GM23338 (cell line): ENCODE results near the gene GPC5. TPM values are rescaled to one million over a fixed set of nuclear protein-coding genes. Genes with fewer than 3 reads are reported as not detected.

Source experiments
- ATAC-seq: fragments of 200-7000 bp; cut with Tn5 transposase; 3 replicates; pipeline ENCODE4 v1.9.1; 2020
- DNase-seq: peaks from one replicate; pipeline ENCODE4 v3.0.0-alpha.2; 2015; ENCODE audit warnings: low spot score
- H2AFZ ChIP-seq: fragments of 200-600 bp; sonication (generic); 2 replicates; pipeline ENCODE4 v1.8.0; 2016; ENCODE audit warnings: antibody characterized with exemption, mild to moderate bottlenecking, moderate library complexity
- H3F3A ChIP-seq: fragments of 200-600 bp; sonication (generic); replicated peaks from 2 replicates; pipeline ENCODE4 v1.8.0; 2017; ENCODE audit warnings: antibody characterized with exemption, mixed run types, low read depth
- H3K27ac ChIP-seq: fragments of 200-600 bp; sonication (generic); 2 replicates; pipeline ENCODE4 v1.6.1; 2016; ENCODE audit warnings: low read depth
- H3K27me3 ChIP-seq: fragments of 200-600 bp; sonication (generic); 2 replicates; pipeline ENCODE4 v1.8.0; 2016; ENCODE audit warnings: mild to moderate bottlenecking, mixed run types, moderate library complexity; ENCODE audit not compliant: insufficient read depth
- H3K36me3 ChIP-seq: fragments of 200-600 bp; sonication (generic); 2 replicates; pipeline ENCODE4 v1.8.0; 2016; ENCODE audit warnings: mild to moderate bottlenecking; ENCODE audit not compliant: insufficient read depth
- H3K4me1 ChIP-seq: fragments of 200-600 bp; sonication (generic); 2 replicates; pipeline ENCODE4 v1.8.0; 2016; ENCODE audit warnings: mild to moderate bottlenecking, moderate library complexity; ENCODE audit not compliant: insufficient read depth
- H3K4me2 ChIP-seq: fragments of 200-600 bp; sonication (generic); 2 replicates; pipeline ENCODE4 v1.7.1; 2017; ENCODE audit warnings: mixed run types
- H3K4me3 ChIP-seq: fragments of 200-600 bp; sonication (generic); 2 replicates; pipeline ENCODE4 v1.6.1; 2016; ENCODE audit warnings: mixed run types
- H3K79me2 ChIP-seq: fragments of 200-600 bp; sonication (generic); replicated peaks from 2 replicates; pipeline ENCODE4 v1.8.0; 2017; ENCODE audit warnings: mild to moderate bottlenecking; ENCODE audit not compliant: insufficient read depth
- H3K9me2 ChIP-seq: fragments of 200-600 bp; sonication (generic); 2 replicates; pipeline ENCODE4 v1.8.0; 2017; ENCODE audit not compliant: insufficient read depth
- H4K20me1 ChIP-seq: fragments of 200-600 bp; sonication (generic); replicated peaks from 2 replicates; pipeline ENCODE4 v1.8.0; 2017; ENCODE audit warnings: mild to moderate bottlenecking; ENCODE audit not compliant: insufficient read depth
- H3K27ac Mint-ChIP-seq: 2 replicates; pipeline ENCODE4 v1.8.0; 2020; ENCODE audit warnings: inconsistent platforms, mild to moderate bottlenecking, moderate library complexity, mixed read lengths
- H3K27me3 Mint-ChIP-seq: 3 replicates; pipeline ENCODE4 v1.8.0; 2022; ENCODE audit warnings: low read depth, mild to moderate bottlenecking, moderate library complexity, mixed read lengths, inconsistent platforms; ENCODE audit not compliant: insufficient read depth, poor library complexity
- H3K36me3 Mint-ChIP-seq: 3 replicates; pipeline ENCODE4 v1.8.0; 2021; ENCODE audit warnings: low read depth, mild to moderate bottlenecking, inconsistent platforms, moderate library complexity, mixed read lengths
- H3K4me1 Mint-ChIP-seq: 3 replicates; pipeline ENCODE4 v1.8.0; 2020; ENCODE audit warnings: mild to moderate bottlenecking, inconsistent platforms, mixed read lengths
- H3K4me3 Mint-ChIP-seq: 3 replicates; pipeline ENCODE4 v1.8.0; 2021; ENCODE audit warnings: moderate library complexity, mild to moderate bottlenecking, inconsistent platforms, mixed read lengths
- H3K9me3 Mint-ChIP-seq: 3 replicates; pipeline ENCODE4 v1.8.0; 2020; ENCODE audit warnings: moderate library complexity, mild to moderate bottlenecking, inconsistent platforms, mixed read lengths
- EZH2phosphoT487 ChIP-seq: fragments of 200-600 bp; sonication (generic); IDR thresholded peaks from one replicate; pipeline ENCODE4 v1.8.1; 2018; ENCODE audit warnings: antibody characterized with exemption; ENCODE audit not compliant: unreplicated experiment
- NANOG ChIP-seq: IDR thresholded peaks from 2 replicates; pipeline ENCODE4 v1.6.1; 2016; ENCODE audit warnings: antibody characterized with exemption, borderline replicate concordance
- POLR2AphosphoS5 ChIP-seq: IDR thresholded peaks from 2 replicates; pipeline ENCODE4 v1.6.1; 2016; ENCODE audit warnings: antibody characterized with exemption, low read depth
- REST ChIP-seq: IDR thresholded peaks from one replicate; pipeline ENCODE4 v1.6.1; 2018; ENCODE audit warnings: antibody characterized with exemption; ENCODE audit not compliant: unreplicated experiment
- STAT1 ChIP-seq: IDR thresholded peaks from one replicate; pipeline ENCODE4 v1.6.1; 2016; ENCODE audit warnings: antibody characterized with exemption; ENCODE audit not compliant: unreplicated experiment
- ZNF462 ChIP-seq: fragments of 250-450 bp; sonication (Bioruptor Pico); IDR thresholded peaks from 2 replicates; pipeline ENCODE4 v1.5.0; 2020; ENCODE audit warnings: mild to moderate bottlenecking, moderate library complexity
- polyA plus RNA-seq: library from polyadenylated mRNA; unstranded; fragments of >200 nt; fragmentation: Nextera tagmentation; extraction: Ambion mirVana; gene quantifications from 2 replicates; pipeline ENCODE4 v1.2.1, GENCODE V29; 2016
- total RNA-seq: library from RNA; depleted of rRNA; stranded (reverse); fragments of >200 nt; shearing (Covaris generic); gene quantifications from 2 replicates; pipeline ENCODE4 v1.2.3, GENCODE V29; 2014
- TF ChIP-seq, protein P1 (sequence below): IDR thresholded peaks from 2 replicates; pipeline ENCODE4 v1.6.1; 2016; ENCODE audit warnings: antibody characterized with exemption
- TF ChIP-seq, protein P2 (sequence below), 2 experiments: fragments of 200-600 bp in 1 of 2; sonication (generic) in 1 of 2; conservative IDR thresholded peaks; 2 replicates each; pipeline versions ENCODE4 v1.5.1 to v1.6.1; 2016 to 2017; ENCODE audit warnings: antibody characterized with exemption in 2 of 2, low read depth in 2 of 2, mild to moderate bottlenecking in 2 of 2, moderate library complexity in 1 of 2

GPC5 gene
- total and polyA plus RNA-seq, 2 experiments from 2014 or later: 0.95 to 1.1 TPM

DNA sequence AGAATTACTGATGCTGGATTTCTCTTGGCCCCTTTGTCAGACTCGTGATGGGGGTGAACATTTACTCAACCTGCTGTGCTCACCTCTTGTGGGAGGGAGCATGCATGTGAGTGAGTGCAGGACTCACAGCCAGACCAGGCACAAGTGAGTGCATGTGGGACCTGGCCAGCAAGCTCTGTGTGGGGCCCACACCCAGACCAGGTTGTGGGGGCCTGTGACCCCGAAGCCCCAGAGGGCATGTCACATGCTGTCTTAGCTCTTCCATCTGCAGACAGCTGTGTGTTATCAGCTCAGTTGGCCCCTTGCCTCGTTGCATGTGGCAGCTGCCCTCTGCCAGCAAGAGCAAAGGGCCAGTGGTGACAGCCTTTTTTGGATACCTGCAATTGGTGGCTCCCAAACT, 614.4 kb downstream of the GPC5 start:
- Histone ChIP-seq H3K4me3 (no peak overlapping the region), H3K4me1 (no peaks in the 10 kb centered on the region), H3K27me3 (no peaks in the 10 kb centered on the region), H3K4me2 (no peak overlapping the region), H2AFZ (no peak overlapping the region), H3K27ac (no peak overlapping the region), H3F3A (no peaks in the 10 kb centered on the region), H3K9me2 (no peaks in the 10 kb centered on the region), H3K79me2 (no peaks in the 10 kb centered on the region), H4K20me1 (no peaks in the 10 kb centered on the region), H3K36me3 (no peaks in the 10 kb centered on the region)
- Mint-ChIP-seq H3K4me3 (no peak overlapping the region), H3K27me3 (no peaks in the 10 kb centered on the region), H3K4me1 (no peaks in the 10 kb centered on the region), H3K27ac (no peak overlapping the region), H3K9me3 (0 out of 3 replicates have a peak, but pooled peaks cover 5% of the 10 kb centered on the region), H3K36me3 (no peaks in the 10 kb centered on the region)
- no peak for DNase-seq
- ATAC-seq: no peak
- TF ChIP-seq NANOG: no peak
- TF ChIP-seq, protein P1, sequence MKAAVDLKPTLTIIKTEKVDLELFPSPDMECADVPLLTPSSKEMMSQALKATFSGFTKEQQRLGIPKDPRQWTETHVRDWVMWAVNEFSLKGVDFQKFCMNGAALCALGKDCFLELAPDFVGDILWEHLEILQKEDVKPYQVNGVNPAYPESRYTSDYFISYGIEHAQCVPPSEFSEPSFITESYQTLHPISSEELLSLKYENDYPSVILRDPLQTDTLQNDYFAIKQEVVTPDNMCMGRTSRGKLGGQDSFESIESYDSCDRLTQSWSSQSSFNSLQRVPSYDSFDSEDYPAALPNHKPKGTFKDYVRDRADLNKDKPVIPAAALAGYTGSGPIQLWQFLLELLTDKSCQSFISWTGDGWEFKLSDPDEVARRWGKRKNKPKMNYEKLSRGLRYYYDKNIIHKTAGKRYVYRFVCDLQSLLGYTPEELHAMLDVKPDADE: no peak
- no peak for TF ChIP-seq STAT1
- TF ChIP-seq EZH2phosphoT487: no peak
- TF ChIP-seq, protein P2, sequence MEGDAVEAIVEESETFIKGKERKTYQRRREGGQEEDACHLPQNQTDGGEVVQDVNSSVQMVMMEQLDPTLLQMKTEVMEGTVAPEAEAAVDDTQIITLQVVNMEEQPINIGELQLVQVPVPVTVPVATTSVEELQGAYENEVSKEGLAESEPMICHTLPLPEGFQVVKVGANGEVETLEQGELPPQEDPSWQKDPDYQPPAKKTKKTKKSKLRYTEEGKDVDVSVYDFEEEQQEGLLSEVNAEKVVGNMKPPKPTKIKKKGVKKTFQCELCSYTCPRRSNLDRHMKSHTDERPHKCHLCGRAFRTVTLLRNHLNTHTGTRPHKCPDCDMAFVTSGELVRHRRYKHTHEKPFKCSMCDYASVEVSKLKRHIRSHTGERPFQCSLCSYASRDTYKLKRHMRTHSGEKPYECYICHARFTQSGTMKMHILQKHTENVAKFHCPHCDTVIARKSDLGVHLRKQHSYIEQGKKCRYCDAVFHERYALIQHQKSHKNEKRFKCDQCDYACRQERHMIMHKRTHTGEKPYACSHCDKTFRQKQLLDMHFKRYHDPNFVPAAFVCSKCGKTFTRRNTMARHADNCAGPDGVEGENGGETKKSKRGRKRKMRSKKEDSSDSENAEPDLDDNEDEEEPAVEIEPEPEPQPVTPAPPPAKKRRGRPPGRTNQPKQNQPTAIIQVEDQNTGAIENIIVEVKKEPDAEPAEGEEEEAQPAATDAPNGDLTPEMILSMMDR (conservative IDR thresholded peaks at IDR 0.05; ENCODE audit: low read depth in 2 of 2): no peak
- no peak for TF ChIP-seq REST

DNA sequence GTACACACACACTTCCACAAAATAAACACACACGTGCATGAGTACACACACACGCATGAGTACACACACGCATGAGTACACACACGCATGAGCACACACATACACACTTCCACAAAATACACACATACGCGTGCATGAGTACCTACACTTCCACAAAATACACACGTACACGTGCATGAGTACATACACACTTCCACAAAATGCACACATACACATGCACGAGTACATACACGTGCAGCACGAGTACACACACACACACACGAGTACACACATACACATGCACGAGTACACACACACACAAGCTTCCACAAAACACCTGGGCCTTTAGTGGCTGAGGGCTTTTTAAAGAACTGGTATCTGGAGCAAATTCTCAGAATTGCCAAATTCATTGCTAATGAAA, 619.3 kb downstream of the GPC5 start:
- Mint-ChIP-seq H3K9me3 (0 out of 3 replicates have a peak, but pooled peaks cover 5% of the 10 kb centered on the region), H3K27ac (no peak overlapping the region), H3K4me1 (no peaks in the 10 kb centered on the region), H3K27me3 (no peaks in the 10 kb centered on the region), H3K4me3 (no peak overlapping the region), H3K36me3 (no peaks in the 10 kb centered on the region)
- Histone ChIP-seq H3K9me2 (no peaks in the 10 kb centered on the region), H3K4me1 (no peaks in the 10 kb centered on the region), H2AFZ (no peak overlapping the region), H3K79me2 (no peaks in the 10 kb centered on the region), H3F3A (no peaks in the 10 kb centered on the region), H3K4me3 (no peak overlapping the region), H3K27ac (no peak overlapping the region), H3K27me3 (no peaks in the 10 kb centered on the region), H4K20me1 (no peaks in the 10 kb centered on the region), H3K36me3 (no peaks in the 10 kb centered on the region), H3K4me2 (no peak overlapping the region)
- DNase-seq: no peak
- no peak for ATAC-seq
- TF ChIP-seq NANOG (no peak), EZH2phosphoT487 (no peak), POLR2AphosphoS5 (no peak), ZNF462 (no peak)
